Activated CD4-positive, alpha-beta T cell treated with anti-CD3 and anti-CD28 coated beads for 36 hours (primary cell): ENCODE results near the gene RAB36. TPM values are rescaled to one million over a fixed set of nuclear protein-coding genes. Genes with fewer than 3 reads are reported as not detected.

Experiments
- ATAC-seq: fragments of 200-7000 bp; cut with Tn5 transposase; one replicate; pipeline ENCODE4 v1.10.0; 2021; ENCODE audit warnings: mild to moderate bottlenecking, moderate library complexity
- CTCF ChIA-PET: fragments of 350-600 bp; sonication (Branson Sonifier 250); formaldehyde crosslinking; loops from one replicate; lab custom pipeline; 2021; ENCODE audit warnings: antibody characterized with exemption; lab: Charles Lee
- POLR2A ChIA-PET: fragments of 350-600 bp; sonication (Branson Sonifier 250); formaldehyde crosslinking; loops from one replicate; lab custom pipeline; 2021; ENCODE audit warnings: antibody characterized with exemption, inconsistent platforms; lab: Charles Lee
- DNase-seq: peaks from one replicate; pipeline ENCODE4 v3.0.0-alpha.2; 2020
- H3K27ac Mint-ChIP-seq: one replicate; pipeline ENCODE4 v1.8.0; 2021; ENCODE audit warnings: mixed read lengths
- H3K27me3 Mint-ChIP-seq: one replicate; pipeline ENCODE4 v1.8.0; 2021; ENCODE audit warnings: mixed read lengths
- H3K36me3 Mint-ChIP-seq: one replicate; pipeline ENCODE4 v1.8.0; 2021; ENCODE audit warnings: low read depth, mixed read lengths
- H3K4me1 Mint-ChIP-seq: one replicate; pipeline ENCODE4 v1.8.0; 2021; ENCODE audit warnings: mixed read lengths
- H3K4me3 Mint-ChIP-seq: one replicate; pipeline ENCODE4 v1.8.0; 2021; ENCODE audit warnings: mild to moderate bottlenecking, moderate library complexity, mixed read lengths
- H3K9me3 Mint-ChIP-seq: one replicate; pipeline ENCODE4 v1.8.0; 2021; ENCODE audit warnings: low read depth, mixed read lengths
- intact Hi-C, 2 experiments: fragments of 100-400 bp; cut with DNase I in 1 of 2; cut with micrococcal nuclease in 1 of 2; formaldehyde crosslinking; loops; one replicate each; pipeline versions ENCODE4 v1.14.2 to v1.15.1; 2022 to 2024; cut with DNase I, micrococcal nuclease
- total RNA-seq, 2 experiments: library from RNA; stranded (reverse); gene quantifications; one replicate each; pipeline ENCODE4 v1.2.3, GENCODE V29; 2021

The RAB36 gene
- total RNA-seq, 2 experiments from 2014 or later, result 0.35 to 0.50 TPM

DNA sequence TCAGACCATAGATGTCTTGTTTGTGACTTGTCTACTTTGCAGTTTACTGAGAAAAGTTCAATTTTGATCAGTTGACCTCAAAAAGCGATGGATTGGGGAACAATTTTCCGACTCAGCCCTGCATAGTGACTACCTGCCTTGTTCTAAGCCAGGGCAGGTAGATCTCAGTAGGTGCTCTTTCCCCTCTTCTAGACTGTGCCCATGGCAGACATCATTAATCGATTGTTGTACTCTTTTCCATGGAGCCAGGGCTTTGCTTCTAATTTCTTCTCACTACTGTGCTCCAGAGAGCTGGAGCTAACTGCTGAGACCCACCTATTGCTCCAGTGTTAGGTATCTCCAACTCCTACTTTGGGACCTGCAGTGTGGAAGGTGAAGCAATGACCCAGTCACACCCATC is 9.9 kb downstream of the RAB36 start:
- H3K4me1 Mint-ChIP-seq, result peaks cover 7% of the 10 kb centered on the region
- H3K27me3 Mint-ChIP-seq, result no peaks in the 10 kb centered on the region
- DNase-seq (no peak), ATAC-seq (no peak)
- ChIA-PET CTCF (interaction anchor here (0.7 kb wide), 1 partner anchor 8 kb away, joined by 3 read pairs; no protein-coding TSS in a partner anchor), POLR2A (no interaction called here)
- intact Hi-C loops, result no loop called here
- H3K36me3 Mint-ChIP-seq, result no peaks in the 10 kb centered on the region
- H3K9me3 Mint-ChIP-seq, result no peaks in the 10 kb centered on the region
- no peak overlapping the region for H3K27ac Mint-ChIP-seq
- no peak overlapping the region for H3K4me3 Mint-ChIP-seq

DNA sequence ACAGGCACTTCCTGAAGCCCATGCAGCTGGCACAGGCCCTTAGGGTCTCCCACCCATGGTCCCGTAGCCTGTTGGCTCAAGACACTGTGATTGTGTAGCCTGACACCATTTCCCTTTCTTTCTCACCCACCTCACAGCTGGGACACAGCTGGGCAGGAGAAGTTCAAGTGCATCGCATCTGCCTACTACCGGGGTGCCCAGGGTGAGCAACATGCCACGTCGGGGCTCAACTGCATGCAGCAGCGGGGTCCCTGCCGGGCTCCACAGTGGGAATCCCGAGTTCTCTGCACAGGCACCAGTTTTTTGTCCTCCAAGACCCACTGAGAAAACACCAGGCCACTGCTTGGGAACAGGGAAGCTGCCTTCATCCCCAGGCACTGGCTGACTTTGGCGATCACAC is 10.6 kb downstream of the RAB36 start:
- peaks cover 7% of the 10 kb centered on the region for H3K4me1 Mint-ChIP-seq
- H3K36me3 Mint-ChIP-seq, result no peaks in the 10 kb centered on the region
- POLR2A ChIA-PET, result no interaction called here
- DNase-seq (no peak), ATAC-seq (no peak)
- CTCF ChIA-PET, result interaction anchor here (1.0 kb wide), 1 partner anchor 119 kb away, joined by 3 read pairs; no protein-coding TSS in a partner anchor
- intact Hi-C loops, result no loop called here
- H3K27me3 Mint-ChIP-seq, result no peaks in the 10 kb centered on the region
- H3K4me3 Mint-ChIP-seq, result no peak overlapping the region
- H3K9me3 Mint-ChIP-seq, result no peaks in the 10 kb centered on the region
- H3K27ac Mint-ChIP-seq, result no peak overlapping the region

DNA sequence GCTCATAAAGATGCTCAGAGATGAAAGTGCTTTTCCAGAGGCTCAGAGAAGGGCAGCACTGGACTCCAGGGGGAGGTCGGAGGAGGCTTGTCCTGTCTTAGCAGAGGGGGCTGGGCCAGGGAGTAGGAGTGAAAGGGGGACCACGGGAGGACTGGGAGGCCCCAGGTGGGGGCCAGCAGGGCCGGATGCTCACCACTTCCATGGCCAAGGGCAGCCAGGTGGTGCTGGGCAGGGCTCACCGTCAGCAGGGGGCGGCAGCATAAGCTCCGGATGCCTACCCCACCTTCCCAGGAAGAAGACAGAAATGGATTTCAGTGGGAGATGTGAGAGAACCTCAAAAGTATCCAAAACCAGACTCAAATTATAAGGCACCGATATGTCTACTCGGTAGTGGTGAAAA is 11.0 kb downstream of the RAB36 start:
- POLR2A ChIA-PET, result no interaction called here
- Mint-ChIP-seq H3K4me3 (no peak overlapping the region), H3K36me3 (no peaks in the 10 kb centered on the region), H3K4me1 (peaks cover 7% of the 10 kb centered on the region), H3K27ac (no peak overlapping the region), H3K9me3 (no peaks in the 10 kb centered on the region), H3K27me3 (no peaks in the 10 kb centered on the region)
- no peak for ATAC-seq
- no peak for DNase-seq
- CTCF ChIA-PET, result interaction anchor here (0.5 to 1.5 kb wide), 4 partner anchors 12 to 128 kb away, joined by 3 to 6 read pairs (median 3); partner anchors contain the start of gene RAB36
- intact Hi-C loops, result no loop called here

- no peak overlapping the region for H3K27ac Mint-ChIP-seq
- H3K36me3 Mint-ChIP-seq, result no peaks in the 10 kb centered on the region
- ChIA-PET POLR2A (no interaction called here), CTCF (interaction anchor here (0.6 to 1.5 kb wide), 4 partner anchors 13 to 310 kb away, joined by 3 to 6 read pairs (median 5); partner anchors contain the start of gene RAB36)
- no peaks in the 10 kb centered on the region for H3K27me3 Mint-ChIP-seq
- H3K4me3 Mint-ChIP-seq, result no peak overlapping the region
- ATAC-seq (no peak), DNase-seq (no peak)
- peaks cover 5% of the 10 kb centered on the region for H3K4me1 Mint-ChIP-seq
- intact Hi-C loops, result no loop called here
- H3K9me3 Mint-ChIP-seq, result no peaks in the 10 kb centered on the region
Measured at GRCh38 chr22:23157560-23158515, 12.6 kb downstream of the RAB36 start.

- CTCF ChIA-PET, result no interaction called here
- no peak overlapping the region for H3K4me3 Mint-ChIP-seq
- intact Hi-C loops, result no loop called here
- no peaks in the 10 kb centered on the region for H3K9me3 Mint-ChIP-seq
- no peaks in the 10 kb centered on the region for H3K36me3 Mint-ChIP-seq
- no peak for DNase-seq
- no peaks in the 10 kb centered on the region for H3K27me3 Mint-ChIP-seq
- ATAC-seq, result no peak
- POLR2A ChIA-PET, result no interaction called here
- no peak overlapping the region for H3K27ac Mint-ChIP-seq
- no peaks in the 10 kb centered on the region for H3K4me1 Mint-ChIP-seq
Measured at GRCh38 chr22:23158516-23159290, 13.4 kb downstream of the RAB36 start.

- no peaks in the 10 kb centered on the region for H3K4me1 Mint-ChIP-seq
- no peak overlapping the region for H3K4me3 Mint-ChIP-seq
- H3K36me3 Mint-ChIP-seq, result no peaks in the 10 kb centered on the region
- no peak overlapping the region for H3K27ac Mint-ChIP-seq
- no peaks in the 10 kb centered on the region for H3K27me3 Mint-ChIP-seq
- DNase-seq (no peak), ATAC-seq (no peak)
- intact Hi-C loops, result no loop called here
- CTCF ChIA-PET, result no interaction called here
- POLR2A ChIA-PET, result no interaction called here
- H3K9me3 Mint-ChIP-seq, result no peaks in the 10 kb centered on the region
Measured at GRCh38 chr22:23159291-23159630, 14.0 kb downstream of the RAB36 start.

DNA sequence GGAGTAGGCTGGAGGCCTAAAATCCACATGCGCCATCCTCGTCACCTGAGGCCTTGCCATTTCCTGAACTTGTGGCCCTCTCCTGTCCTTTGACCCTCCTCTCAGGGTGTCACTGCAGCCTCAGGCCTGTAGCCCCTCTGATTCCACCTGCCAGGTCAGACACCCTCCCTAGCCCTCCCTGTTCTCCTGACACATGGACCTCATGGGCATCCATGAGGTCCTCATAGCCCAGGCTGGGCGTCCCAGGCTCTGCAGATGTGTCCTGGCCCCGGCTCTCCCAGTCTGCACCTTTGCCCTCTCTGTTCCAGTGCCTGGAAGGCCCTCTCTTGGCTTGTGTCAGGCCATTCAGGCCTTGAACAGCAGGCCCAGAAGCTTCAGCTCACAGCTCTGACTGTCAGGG is 15.8 kb downstream of the RAB36 start:
- ChIA-PET CTCF (no interaction called here), POLR2A (no interaction called here)
- Mint-ChIP-seq H3K27me3 (no peaks in the 10 kb centered on the region), H3K4me1 (no peaks in the 10 kb centered on the region), H3K4me3 (no peak overlapping the region), H3K36me3 (no peaks in the 10 kb centered on the region), H3K27ac (no peak overlapping the region), H3K9me3 (no peaks in the 10 kb centered on the region)
- DNase-seq, result no peak
- intact Hi-C loops, result no loop called here
- ATAC-seq, result no peak

GRCh38 chr22:23161574-23161973 is 16.3 kb downstream of the RAB36 start:
- no peaks in the 10 kb centered on the region for H3K27me3 Mint-ChIP-seq
- CTCF ChIA-PET, result no interaction called here

GRCh38 chr22:23163665-23164064 is 18.4 kb downstream of the RAB36 start:
- H3K4me3 Mint-ChIP-seq, result no peak overlapping the region
- H3K36me3 Mint-ChIP-seq, result no peaks in the 10 kb centered on the region
- DNase-seq (no peak), ATAC-seq (no peak)
- no peak overlapping the region for H3K27ac Mint-ChIP-seq
- no peaks in the 10 kb centered on the region for H3K4me1 Mint-ChIP-seq
- intact Hi-C loops, result no loop called here
- POLR2A ChIA-PET, result no interaction called here
- CTCF ChIA-PET, result interaction anchor here (0.6 to 0.8 kb wide), 2 partner anchors 52 to 1386 kb away, joined by 3 to 4 read pairs; no protein-coding TSS in a partner anchor
- no peaks in the 10 kb centered on the region for H3K9me3 Mint-ChIP-seq
- H3K27me3 Mint-ChIP-seq, result no peaks in the 10 kb centered on the region

More at GRCh38 chr22:23161574-23161973, 16.3 kb downstream of the RAB36 start:
- Mint-ChIP-seq H3K9me3 (no peaks in the 10 kb centered on the region), H3K27ac (no peak overlapping the region), H3K4me1 (no peaks in the 10 kb centered on the region), H3K36me3 (no peaks in the 10 kb centered on the region), H3K4me3 (no peak overlapping the region)
- POLR2A ChIA-PET, result no interaction called here
- intact Hi-C loops, result no loop called here
- no peak for ATAC-seq
- DNase-seq, result no peak

- ATAC-seq (no peak), DNase-seq (no peak)
- no peaks in the 10 kb centered on the region for H3K4me1 Mint-ChIP-seq
- intact Hi-C loops, result no loop called here
- no peaks in the 10 kb centered on the region for H3K9me3 Mint-ChIP-seq
- no peaks in the 10 kb centered on the region for H3K36me3 Mint-ChIP-seq
- POLR2A ChIA-PET, result no interaction called here
- H3K4me3 Mint-ChIP-seq, result no peak overlapping the region
- CTCF ChIA-PET, result interaction anchor here (0.6 to 0.8 kb wide), 2 partner anchors 52 to 1385 kb away, joined by 3 to 4 read pairs; no protein-coding TSS in a partner anchor
- H3K27ac Mint-ChIP-seq, result no peak overlapping the region
- no peaks in the 10 kb centered on the region for H3K27me3 Mint-ChIP-seq
Measured at GRCh38 chr22:23164091-23164490, 18.8 kb downstream of the RAB36 start.

DNA sequence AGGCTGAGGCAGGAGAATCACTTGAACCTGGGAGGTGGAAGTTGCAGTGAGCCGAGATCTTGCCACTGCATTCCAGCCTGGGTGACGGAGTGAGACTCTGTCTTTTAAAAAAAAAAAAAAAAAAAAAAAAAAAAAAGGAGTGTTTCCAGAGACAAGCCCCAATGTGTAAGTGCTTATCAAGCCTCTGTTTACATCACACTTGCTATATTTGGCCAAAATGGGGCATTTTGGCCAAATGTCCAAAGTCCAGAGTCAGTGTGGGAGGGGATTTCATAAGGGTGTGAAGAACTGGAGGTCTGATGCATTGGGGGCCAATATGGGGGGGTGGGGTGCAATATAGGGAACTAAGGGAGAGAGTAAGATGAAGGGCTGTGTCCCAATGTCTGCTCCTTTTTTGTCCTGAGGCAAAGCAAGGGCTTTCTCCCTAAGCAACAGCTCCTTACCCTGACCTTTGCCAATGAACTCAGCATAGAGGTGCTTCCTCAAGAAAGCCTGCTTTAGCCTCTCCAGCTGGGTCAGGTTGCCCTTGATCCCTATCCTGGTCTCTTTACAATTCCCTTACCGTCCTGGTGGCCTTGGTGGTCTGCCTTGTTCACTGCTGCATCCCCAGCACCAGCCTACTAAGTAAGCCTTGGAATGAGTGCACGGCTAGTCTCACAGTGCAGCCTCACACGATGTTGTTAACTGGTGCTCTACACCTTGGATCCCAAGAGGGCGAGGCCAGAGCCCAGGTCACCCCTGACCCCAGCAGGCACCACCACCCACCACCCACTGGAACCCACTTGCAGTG is 21.0 kb downstream of the RAB36 start:
- CTCF ChIA-PET, result interaction anchor here (0.8 kb wide), 1 partner anchor 8 kb away, joined by 3 read pairs; no protein-coding TSS in a partner anchor
- POLR2A ChIA-PET, result no interaction called here
- Mint-ChIP-seq H3K9me3 (no peaks in the 10 kb centered on the region), H3K27me3 (no peaks in the 10 kb centered on the region), H3K4me1 (no peaks in the 10 kb centered on the region), H3K36me3 (no peaks in the 10 kb centered on the region), H3K27ac (no peak overlapping the region), H3K4me3 (no peak overlapping the region)
- DNase-seq (no peak), ATAC-seq (no peak)
- intact Hi-C loops, result no loop called here
